ENCODE results near the gene LCNL1.

- TF ChIP-seq EZH2 (IDR thresholded peaks at IDR 0.05; ENCODE audit: low read length) (no peak), CTCF (optimal IDR thresholded peaks at IDR 0.05 in 1 of 3, IDR thresholded peaks at IDR 0.05 in 1 of 3, conservative IDR thresholded peaks at IDR 0.05 in 1 of 3; ENCODE audit: extremely low read depth in 1 of 3, insufficient read depth in 2 of 3, low read length in 3 of 3) (no peak)
Observed at GRCh38 chr9:136943291-136944211, 39.2 kb upstream of the LCNL1 start.
